Activated CD8-positive, alpha-beta T cell treated with anti-CD3 and anti-CD28 coated beads, Interleukin-2, amount 10 ng/mL, durations not matched to agents 7 days and 5 days (primary cell): ENCODE measurements around the gene MRPL11. TPM values are rescaled to one million over a fixed set of nuclear protein-coding genes. Genes with fewer than 3 reads are reported as not detected.
A peak's percentile ranks its signal among the peaks of the same experiment; 100 is the strongest.

ENCODE experiments used
- ATAC-seq: fragments of 150-1000 bp; cut with Tn5 transposase; one replicate; pipeline ENCODE4 v1.10.0; 2021; ENCODE audit warnings: moderate library complexity
- CTCF ChIA-PET: fragments of 350-600 bp; sonication (Branson Sonifier 250); formaldehyde crosslinking; loops from one replicate; lab custom pipeline; 2021; ENCODE audit warnings: antibody characterized with exemption; lab: Charles Lee
- POLR2A ChIA-PET: fragments of 350-600 bp; sonication (Branson Sonifier 250); formaldehyde crosslinking; loops from one replicate; lab custom pipeline; 2021; ENCODE audit warnings: antibody characterized with exemption; lab: Charles Lee
- DNase-seq: peaks from one replicate; pipeline ENCODE4 v3.0.0-alpha.2; 2020
- H3K27ac Mint-ChIP-seq: one replicate; pipeline ENCODE4 v1.8.0; 2021; ENCODE audit warnings: mild to moderate bottlenecking, mixed read lengths
- H3K27me3 Mint-ChIP-seq: one replicate; pipeline ENCODE4 v1.8.0; 2021; ENCODE audit warnings: low read depth, mixed read lengths
- H3K36me3 Mint-ChIP-seq: one replicate; pipeline ENCODE4 v1.8.0; 2021; ENCODE audit warnings: low read depth, mixed read lengths
- H3K4me1 Mint-ChIP-seq: one replicate; pipeline ENCODE4 v1.8.0; 2021; ENCODE audit warnings: low read depth, mixed read lengths
- H3K4me3 Mint-ChIP-seq: one replicate; pipeline ENCODE4 v1.8.0; 2021; ENCODE audit warnings: mild to moderate bottlenecking, mixed read lengths
- H3K9me3 Mint-ChIP-seq: one replicate; pipeline ENCODE4 v1.8.0; 2022; ENCODE audit warnings: mixed read lengths; ENCODE audit not compliant: insufficient read depth
- total RNA-seq, 2 experiments: library from RNA; stranded (reverse); gene quantifications; one replicate each; pipeline ENCODE4 v1.2.3, GENCODE V29; 2021

MRPL11 gene
- total RNA-seq, 2 experiments from 2014 or later, result 93.7 to 100 TPM

DNA sequence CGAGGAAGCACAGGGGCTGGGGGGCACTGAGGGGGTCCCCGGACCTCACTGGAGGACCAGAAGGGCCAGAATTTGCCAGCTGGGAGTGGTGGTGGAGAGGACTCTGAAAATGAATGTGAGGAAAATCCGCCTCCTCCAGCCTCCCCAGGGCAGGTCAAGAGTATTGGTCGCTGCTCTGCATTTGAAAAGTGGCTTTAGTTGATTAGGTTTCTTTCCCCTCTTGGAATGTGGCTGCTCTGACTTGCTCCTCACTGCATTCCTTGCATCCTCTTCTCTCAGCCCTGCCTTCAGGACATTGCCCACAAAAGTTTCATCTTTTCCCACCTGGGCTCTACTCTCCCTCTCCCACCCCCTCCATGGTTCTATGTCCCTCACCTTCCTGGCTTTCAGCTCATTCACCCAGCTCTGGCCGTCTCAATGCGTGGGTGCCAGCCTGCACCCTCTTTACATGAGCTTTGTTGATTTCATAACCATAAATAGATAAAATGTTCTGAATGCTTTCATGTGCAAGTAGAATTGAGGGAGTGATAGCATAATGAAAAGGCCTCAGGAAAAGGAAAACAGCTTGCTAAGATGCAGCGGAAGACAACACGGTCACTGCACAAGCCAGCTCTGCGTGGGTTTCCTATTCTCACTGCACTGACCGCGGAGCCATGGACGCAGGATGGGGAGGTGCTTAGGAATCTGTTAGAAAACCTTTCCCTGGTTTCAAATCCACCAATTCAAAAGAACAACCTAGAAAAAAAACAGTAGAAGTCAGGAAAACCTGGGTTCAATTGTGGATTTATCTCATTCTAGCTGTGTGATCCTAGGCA, 24.3 kb downstream of the MRPL11 start:
- Mint-ChIP-seq H3K27me3 (peaks cover 31% of the 10 kb centered on the region), H3K9me3 (peaks cover 5% of the 10 kb centered on the region), H3K4me3 (no peak overlapping the region), H3K4me1 (peaks cover 14% of the 10 kb centered on the region), H3K27ac (no peak overlapping the region), H3K36me3 (no peaks in the 10 kb centered on the region)
- DNase-seq (no peak), ATAC-seq (no peak)
- ChIA-PET CTCF (interaction anchor here (1.1 to 1.4 kb wide), 4 partner anchors 15 to 264 kb away, joined by 3 to 5 read pairs (median 4); no protein-coding TSS in a partner anchor), POLR2A (interaction anchor here (0.7 kb wide), 1 partner anchor 23 kb away, joined by 3 read pairs; no protein-coding TSS in a partner anchor)

DNA sequence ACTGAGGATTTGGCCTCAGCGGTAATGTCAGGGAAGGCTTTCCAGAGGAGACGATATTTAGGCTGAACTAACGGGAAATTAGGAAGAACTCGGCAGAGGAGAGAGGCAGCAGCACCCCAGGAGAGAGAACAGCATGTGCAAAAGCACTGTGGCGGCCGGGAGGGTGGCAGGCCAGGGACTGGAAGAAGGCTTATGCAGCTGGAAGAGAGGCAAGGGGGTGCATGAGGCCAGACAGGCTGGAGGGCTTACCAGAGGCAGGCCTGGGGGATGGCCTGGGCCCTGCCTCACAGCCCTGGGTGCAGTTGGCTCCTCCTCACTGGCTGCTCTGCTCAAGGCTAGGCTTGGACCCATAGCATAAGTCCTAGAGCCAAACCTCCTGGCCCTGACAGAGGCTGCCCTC, 25.5 kb downstream of the MRPL11 start:
- H3K27me3 Mint-ChIP-seq, result peaks cover 24% of the 10 kb centered on the region
- ChIA-PET POLR2A (no interaction called here), CTCF (interaction anchor here (1.1 kb wide), 1 partner anchor 266 kb away, joined by 3 read pairs; no protein-coding TSS in a partner anchor)
- H3K36me3 Mint-ChIP-seq, result no peaks in the 10 kb centered on the region
- H3K9me3 Mint-ChIP-seq, result no peaks in the 10 kb centered on the region
- H3K27ac Mint-ChIP-seq, result no peak overlapping the region
- DNase-seq (no peak), ATAC-seq (no peak)
- no peak overlapping the region for H3K4me3 Mint-ChIP-seq
- peaks cover 13% of the 10 kb centered on the region for H3K4me1 Mint-ChIP-seq

DNA sequence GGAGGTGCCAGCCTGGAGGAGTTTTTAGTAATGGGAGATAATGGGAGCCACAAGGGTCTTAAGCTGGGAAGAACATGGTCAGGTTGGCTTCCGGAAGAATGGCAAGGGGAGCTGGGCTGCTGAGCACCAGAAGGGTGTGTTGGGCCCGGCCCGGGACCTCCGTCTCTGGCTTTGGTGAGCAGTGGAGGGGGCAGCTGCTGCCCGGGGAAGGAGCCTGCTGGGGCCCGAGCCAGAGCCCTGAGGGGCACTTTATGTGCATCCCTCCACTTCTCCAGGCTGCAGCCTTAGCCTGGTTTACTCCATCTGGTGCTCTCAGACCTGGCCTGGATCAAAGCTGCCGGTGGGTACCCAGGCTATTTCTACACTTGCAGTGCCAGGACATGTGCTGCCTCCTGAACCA, 26.5 kb downstream of the MRPL11 start:
- Mint-ChIP-seq H3K27me3 (peaks cover 24% of the 10 kb centered on the region), H3K9me3 (no peaks in the 10 kb centered on the region), H3K4me1 (peaks cover 6% of the 10 kb centered on the region), H3K4me3 (no peak overlapping the region), H3K27ac (no peak overlapping the region), H3K36me3 (no peaks in the 10 kb centered on the region)
- CTCF ChIA-PET, result interaction anchor here (1.2 to 1.8 kb wide), 2 partner anchors 9 to 67 kb away, joined by 4 to 5 read pairs; partner anchors contain the start of genes BRMS1 and NPAS4
- POLR2A ChIA-PET, result no interaction called here
- DNase-seq (no peak), ATAC-seq (no peak)

DNA sequence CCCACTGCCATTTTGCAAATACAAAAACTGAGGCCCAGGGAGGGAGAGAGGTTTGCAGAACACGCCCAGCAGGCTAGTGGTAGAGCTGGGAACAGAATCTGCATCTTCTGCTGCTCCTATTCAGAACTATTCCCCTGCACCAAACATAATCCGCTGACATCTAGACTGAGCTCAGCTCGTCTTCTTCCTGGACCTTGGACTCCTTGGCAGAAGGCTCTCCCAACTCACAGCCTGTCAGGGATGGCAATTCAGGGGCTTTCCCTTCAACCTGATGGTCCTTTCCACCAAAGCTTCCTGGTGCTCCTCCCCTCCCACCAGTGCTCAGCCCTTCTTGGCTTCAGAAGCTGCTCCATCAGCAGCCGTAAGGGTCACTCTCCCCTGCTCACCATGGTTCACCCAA, 27.3 kb downstream of the MRPL11 start:
- H3K36me3 Mint-ChIP-seq, result no peaks in the 10 kb centered on the region
- no peak overlapping the region for H3K27ac Mint-ChIP-seq
- peaks cover 6% of the 10 kb centered on the region for H3K4me1 Mint-ChIP-seq
- no peaks in the 10 kb centered on the region for H3K9me3 Mint-ChIP-seq
- CTCF ChIA-PET, result interaction anchor here (1.2 to 1.8 kb wide), 3 partner anchors 10 to 66 kb away, joined by 3 to 5 read pairs (median 4); partner anchors contain the start of genes BRMS1, MRPL11 and NPAS4
- DNase-seq (no peak), ATAC-seq (no peak)
- H3K4me3 Mint-ChIP-seq, result no peak overlapping the region
- peaks cover 20% of the 10 kb centered on the region for H3K27me3 Mint-ChIP-seq
- POLR2A ChIA-PET, result no interaction called here

DNA sequence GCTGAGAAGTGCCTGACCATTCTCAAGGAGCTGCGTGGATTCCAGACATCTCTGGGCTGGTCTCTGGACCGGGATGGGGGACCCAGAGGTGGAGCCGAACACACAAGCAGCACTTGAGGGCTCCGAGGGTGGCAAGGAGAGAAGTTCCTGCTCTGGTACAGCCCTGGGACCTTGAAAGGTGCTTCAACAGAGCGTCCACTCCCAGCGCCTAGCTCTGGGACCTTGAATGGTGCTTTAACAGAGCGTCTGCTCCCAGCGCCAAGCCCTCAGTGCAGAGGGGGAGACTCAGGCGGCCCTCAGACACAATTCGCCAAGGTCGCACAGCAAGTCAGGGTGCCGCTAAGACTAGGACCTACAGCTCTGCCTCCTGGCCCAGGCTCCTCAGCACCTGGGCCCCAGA, 28.5 kb downstream of the MRPL11 start:
- no peak overlapping the region for H3K4me3 Mint-ChIP-seq
- POLR2A ChIA-PET, result interaction anchor here (1.6 kb wide), 1 partner anchor 70 kb away, joined by 6 read pairs; the partner anchor contains the start of gene DPP3
- ATAC-seq (no peak), DNase-seq (no peak)
- H3K27me3 Mint-ChIP-seq, result peaks cover 20% of the 10 kb centered on the region
- no peaks in the 10 kb centered on the region for H3K9me3 Mint-ChIP-seq
- no peak overlapping the region for H3K27ac Mint-ChIP-seq
- peaks cover 6% of the 10 kb centered on the region for H3K4me1 Mint-ChIP-seq
- CTCF ChIA-PET, result interaction anchor here (1.2 to 5.0 kb wide), 5 partner anchors 11 to 268 kb away, joined by 3 to 49 read pairs (median 12); partner anchors contain the start of genes MRPL11, NPAS4 and RBM4B
- H3K36me3 Mint-ChIP-seq, result no peaks in the 10 kb centered on the region

DNA sequence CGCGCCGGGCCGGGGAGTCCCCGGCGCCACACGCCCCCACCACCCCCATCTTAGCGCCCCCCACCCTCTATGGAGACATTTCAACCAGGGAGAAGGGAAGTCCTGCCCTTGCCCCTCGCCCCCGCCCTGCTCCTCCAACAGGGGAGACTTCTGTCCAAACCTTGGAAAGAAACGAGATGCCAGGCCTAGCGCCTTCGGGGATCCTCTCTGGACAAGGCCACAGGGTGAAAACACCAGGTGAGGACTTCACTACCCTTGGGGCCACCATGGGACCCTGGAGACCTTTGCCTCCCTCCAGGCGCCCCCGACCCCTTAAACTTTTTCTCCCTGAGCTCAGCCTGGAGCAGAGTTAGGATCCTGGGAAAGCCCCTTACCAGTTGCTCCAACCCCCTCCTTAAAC, 29.4 kb downstream of the MRPL11 start:
- Mint-ChIP-seq H3K36me3 (no peaks in the 10 kb centered on the region), H3K4me3 (no peak overlapping the region), H3K9me3 (no peaks in the 10 kb centered on the region), H3K27me3 (peaks cover 18% of the 10 kb centered on the region), H3K27ac (no peak overlapping the region), H3K4me1 (peaks cover 6% of the 10 kb centered on the region)
- POLR2A ChIA-PET, result interaction anchor here (1.6 kb wide), 1 partner anchor 71 kb away, joined by 6 read pairs; the partner anchor contains the start of gene DPP3
- CTCF ChIA-PET, result interaction anchor here (0.7 to 5.0 kb wide), 30 partner anchors 8 to 271 kb away, joined by 3 to 49 read pairs (median 4); partner anchors contain the start of genes DPP3, MRPL11, NPAS4 and RBM4
- DNase-seq, result no peak
- ATAC-seq, result no peak

DNA sequence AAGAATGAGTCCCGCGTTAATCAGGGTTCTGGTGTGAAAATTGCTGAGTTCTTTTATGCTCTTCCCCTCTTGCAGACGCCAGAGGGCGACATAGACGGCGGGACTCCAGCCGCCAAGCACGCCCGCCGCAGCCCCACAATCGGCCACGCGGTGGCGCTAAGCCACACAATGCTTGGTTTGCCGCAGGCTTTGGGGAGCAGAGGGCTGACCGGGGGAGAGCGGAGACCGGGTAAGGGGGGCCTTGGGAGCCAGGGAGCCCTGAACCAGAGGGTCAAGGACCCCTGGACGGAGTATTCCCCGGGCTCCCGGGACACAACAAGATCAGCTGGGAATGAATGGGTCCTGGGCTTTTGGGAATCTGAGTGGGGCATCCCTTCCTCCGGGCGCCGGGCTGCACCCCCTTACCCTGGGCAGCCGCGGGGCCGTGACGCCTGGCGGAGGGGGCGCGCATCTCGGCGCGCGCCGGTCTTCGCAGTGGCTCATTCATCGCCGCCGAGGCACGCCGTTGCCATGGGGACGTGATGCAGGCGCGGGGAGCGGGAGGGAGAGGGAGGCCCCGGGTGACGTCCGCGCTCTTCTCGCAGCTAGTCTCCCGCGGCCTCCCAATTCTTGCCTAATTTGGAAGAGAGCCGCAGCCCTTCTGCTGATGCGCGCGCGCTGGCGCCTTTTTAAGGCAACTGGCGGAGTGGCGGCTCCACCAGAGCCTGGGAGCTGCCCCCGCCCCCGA, 30.0 kb downstream of the MRPL11 start:
- H3K9me3 Mint-ChIP-seq, result no peaks in the 10 kb centered on the region
- H3K36me3 Mint-ChIP-seq, result no peaks in the 10 kb centered on the region
- DNase-seq, result peak; percentile 93
- CTCF ChIA-PET, result interaction anchor here (0.8 to 5.0 kb wide), 30 partner anchors 9 to 274 kb away, joined by 3 to 49 read pairs (median 4); partner anchors contain the start of genes DPP3, MRPL11, NPAS4 and RBM4
- H3K4me3 Mint-ChIP-seq, result peak overlapping the region; percentile 73
- H3K27ac Mint-ChIP-seq, result peak overlapping the region; percentile 74
- POLR2A ChIA-PET, result interaction anchor here (0.6 to 1.6 kb wide), 2 partner anchors 72 to 1869 kb away, joined by 4 to 6 read pairs; partner anchors contain the start of gene DPP3
- H3K4me1 Mint-ChIP-seq, result peaks cover 6% of the 10 kb centered on the region
- peak; percentile 88 for ATAC-seq
- peaks cover 13% of the 10 kb centered on the region for H3K27me3 Mint-ChIP-seq

DNA sequence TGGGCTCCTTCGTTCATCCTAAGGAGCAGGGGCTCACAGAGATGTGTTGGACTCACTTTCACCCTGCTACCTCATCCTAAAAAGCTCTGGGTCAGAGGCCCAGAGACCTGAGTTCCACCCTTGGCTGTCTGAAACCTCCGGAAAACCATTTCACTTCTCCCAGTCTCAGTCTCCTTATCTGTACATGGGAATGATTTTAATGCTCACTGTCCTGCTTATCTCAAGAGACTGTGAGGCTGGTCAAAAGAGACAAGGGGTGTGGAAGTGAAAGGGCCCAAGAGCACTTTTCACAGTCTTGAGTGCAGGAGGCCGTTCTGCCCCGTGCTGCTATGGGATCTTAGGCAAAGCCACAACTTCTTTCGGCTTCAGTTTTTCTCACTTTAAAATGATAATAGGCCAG, 31.0 kb downstream of the MRPL11 start:
- no peaks in the 10 kb centered on the region for H3K9me3 Mint-ChIP-seq
- H3K27me3 Mint-ChIP-seq, result peaks cover 10% of the 10 kb centered on the region
- DNase-seq (no peak), ATAC-seq (no peak)
- H3K4me3 Mint-ChIP-seq, result no peak overlapping the region
- peaks cover 6% of the 10 kb centered on the region for H3K4me1 Mint-ChIP-seq
- POLR2A ChIA-PET, result no interaction called here
- H3K36me3 Mint-ChIP-seq, result no peaks in the 10 kb centered on the region
- no peak overlapping the region for H3K27ac Mint-ChIP-seq
- CTCF ChIA-PET, result interaction anchor here (1.2 to 5.0 kb wide), 14 partner anchors 10 to 275 kb away, joined by 3 to 49 read pairs (median 6); partner anchors contain the start of genes DPP3, MRPL11 and RBM4B

DNA sequence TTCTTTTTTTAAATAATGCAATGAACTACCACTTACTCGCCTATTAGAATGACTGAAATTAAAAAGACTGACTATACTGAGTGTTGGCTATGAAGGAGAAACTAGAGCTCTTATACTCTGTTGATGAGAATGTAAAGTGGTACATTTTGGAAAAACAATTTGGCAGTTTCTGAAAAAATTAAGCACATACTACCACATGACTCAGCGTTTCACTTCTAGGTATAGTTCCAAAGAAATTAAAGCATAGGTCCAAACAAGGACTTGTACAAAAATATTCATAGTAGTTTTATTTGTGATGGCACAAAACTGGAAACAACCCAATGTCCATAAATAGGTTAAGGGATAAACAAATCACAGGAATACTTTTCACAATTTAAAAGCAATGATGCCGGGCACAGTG, 44.7 kb downstream of the MRPL11 start:
- ATAC-seq, result no peak
- Mint-ChIP-seq H3K4me3 (no peak overlapping the region), H3K4me1 (peaks cover 3% of the 10 kb centered on the region), H3K9me3 (no peaks in the 10 kb centered on the region), H3K27ac (no peak overlapping the region), H3K27me3 (peaks cover 5% of the 10 kb centered on the region), H3K36me3 (no peaks in the 10 kb centered on the region)
- DNase-seq, result no peak
- POLR2A ChIA-PET, result no interaction called here
- CTCF ChIA-PET, result interaction anchor here (1.9 to 3.3 kb wide), 2 partner anchors 8 to 82 kb away, joined by 5 to 16 read pairs; no protein-coding TSS in a partner anchor

DNA sequence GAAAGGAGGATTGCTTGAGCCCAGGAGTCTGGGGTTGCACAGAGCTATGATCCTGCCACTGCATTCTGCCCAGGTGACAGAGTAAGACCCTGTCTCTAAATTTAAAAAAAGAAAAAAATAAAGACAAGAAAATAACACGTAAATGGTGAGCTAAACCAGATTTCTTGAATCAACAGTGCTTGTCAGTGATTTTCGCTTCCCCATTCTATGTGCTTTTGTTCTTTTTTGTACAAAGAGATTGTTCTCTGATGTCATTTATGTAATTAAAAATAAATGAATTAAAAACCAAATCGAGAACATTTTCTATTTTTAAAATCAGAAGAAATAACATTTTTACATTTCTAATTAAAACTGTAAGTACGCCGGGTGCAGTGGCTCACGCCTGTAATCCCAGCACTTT, 47.3 kb downstream of the MRPL11 start:
- CTCF ChIA-PET, result interaction anchor here (1.3 to 8.1 kb wide), 2 partner anchors 19 to 81 kb away, joined by 3 to 172 read pairs; no protein-coding TSS in a partner anchor
- Mint-ChIP-seq H3K4me3 (no peak overlapping the region), H3K36me3 (no peaks in the 10 kb centered on the region), H3K27ac (no peak overlapping the region), H3K27me3 (peaks cover 3% of the 10 kb centered on the region), H3K9me3 (no peaks in the 10 kb centered on the region), H3K4me1 (peaks cover 7% of the 10 kb centered on the region)
- POLR2A ChIA-PET, result interaction anchor here (1.0 kb wide), 1 partner anchor 81 kb away, joined by 4 read pairs; no protein-coding TSS in a partner anchor
- ATAC-seq (no peak), DNase-seq (no peak)
